ENCODE data around the gene CYP4F11.

The CYP4F11 gene

DNA sequence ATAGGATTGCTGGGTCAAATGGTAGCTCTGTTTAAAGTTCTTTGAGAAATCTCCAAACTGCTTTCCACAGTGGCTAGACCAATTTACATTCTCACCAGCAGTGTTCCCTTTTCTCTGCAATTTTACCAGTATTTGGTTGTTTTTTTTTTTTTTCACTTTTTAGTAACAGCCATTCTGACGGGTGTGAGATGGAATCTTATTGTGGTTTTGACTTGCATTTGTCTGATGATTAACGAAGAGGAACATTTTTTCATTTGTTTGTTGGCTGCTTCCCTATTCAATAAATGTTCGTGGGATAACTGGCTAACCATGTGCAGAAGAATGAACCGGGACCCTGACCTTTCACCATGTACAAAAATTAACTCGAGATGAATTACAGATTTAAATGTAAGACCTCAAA is 67.7 kb downstream of the CYP4F11 start:
- TF ChIP-seq TAF1 (IDR thresholded peaks at IDR 0.05; ENCODE audit: borderline replicate concordance, insufficient read depth, low read length) (no peak), POLR2AphosphoS5 (IDR thresholded peaks at IDR 0.05; ENCODE audit: low read depth, low read length) (no peak), SIN3A (IDR thresholded peaks at IDR 0.05; ENCODE audit: borderline replicate concordance, insufficient read depth, low read length) (no peak), FOXP2 (optimal IDR thresholded peaks at IDR 0.05; ENCODE audit: borderline replicate concordance, extremely low read depth, extremely low read length, insufficient read depth) (no peak)
- TF ChIP-seq, protein P1, sequence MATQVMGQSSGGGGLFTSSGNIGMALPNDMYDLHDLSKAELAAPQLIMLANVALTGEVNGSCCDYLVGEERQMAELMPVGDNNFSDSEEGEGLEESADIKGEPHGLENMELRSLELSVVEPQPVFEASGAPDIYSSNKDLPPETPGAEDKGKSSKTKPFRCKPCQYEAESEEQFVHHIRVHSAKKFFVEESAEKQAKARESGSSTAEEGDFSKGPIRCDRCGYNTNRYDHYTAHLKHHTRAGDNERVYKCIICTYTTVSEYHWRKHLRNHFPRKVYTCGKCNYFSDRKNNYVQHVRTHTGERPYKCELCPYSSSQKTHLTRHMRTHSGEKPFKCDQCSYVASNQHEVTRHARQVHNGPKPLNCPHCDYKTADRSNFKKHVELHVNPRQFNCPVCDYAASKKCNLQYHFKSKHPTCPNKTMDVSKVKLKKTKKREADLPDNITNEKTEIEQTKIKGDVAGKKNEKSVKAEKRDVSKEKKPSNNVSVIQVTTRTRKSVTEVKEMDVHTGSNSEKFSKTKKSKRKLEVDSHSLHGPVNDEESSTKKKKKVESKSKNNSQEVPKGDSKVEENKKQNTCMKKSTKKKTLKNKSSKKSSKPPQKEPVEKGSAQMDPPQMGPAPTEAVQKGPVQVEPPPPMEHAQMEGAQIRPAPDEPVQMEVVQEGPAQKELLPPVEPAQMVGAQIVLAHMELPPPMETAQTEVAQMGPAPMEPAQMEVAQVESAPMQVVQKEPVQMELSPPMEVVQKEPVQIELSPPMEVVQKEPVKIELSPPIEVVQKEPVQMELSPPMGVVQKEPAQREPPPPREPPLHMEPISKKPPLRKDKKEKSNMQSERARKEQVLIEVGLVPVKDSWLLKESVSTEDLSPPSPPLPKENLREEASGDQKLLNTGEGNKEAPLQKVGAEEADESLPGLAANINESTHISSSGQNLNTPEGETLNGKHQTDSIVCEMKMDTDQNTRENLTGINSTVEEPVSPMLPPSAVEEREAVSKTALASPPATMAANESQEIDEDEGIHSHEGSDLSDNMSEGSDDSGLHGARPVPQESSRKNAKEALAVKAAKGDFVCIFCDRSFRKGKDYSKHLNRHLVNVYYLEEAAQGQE (IDR thresholded peaks at IDR 0.05; ENCODE audit: insufficient read depth in 1 of 2, low read depth in 2 of 2, low read length in 2 of 2): no peak

DNA sequence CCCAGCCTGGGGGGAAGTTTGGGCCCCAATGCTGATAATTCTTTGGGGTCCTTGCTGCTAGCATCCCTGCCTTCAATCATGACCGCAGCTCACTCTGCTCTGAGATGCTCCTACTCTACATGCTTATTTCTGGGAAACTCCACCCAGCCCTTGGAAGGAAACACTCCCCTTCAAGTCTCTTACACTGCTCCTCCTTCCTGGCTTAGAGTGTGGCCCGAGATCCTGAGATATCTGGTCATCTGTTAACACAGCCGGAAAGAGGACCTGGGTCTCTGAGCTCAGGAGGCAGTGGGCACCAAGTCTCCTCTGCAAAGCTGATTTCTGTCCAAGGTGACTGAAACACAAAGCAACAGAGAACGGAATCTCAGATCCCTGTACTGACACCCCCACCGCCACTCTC is 69.5 kb downstream of the CYP4F11 start:
- TF ChIP-seq, protein P1 (IDR thresholded peaks at IDR 0.05; ENCODE audit: insufficient read depth in 1 of 2, low read depth in 2 of 2, low read length in 2 of 2): no peak
- TF ChIP-seq TAF1 (IDR thresholded peaks at IDR 0.05; ENCODE audit: borderline replicate concordance, insufficient read depth, low read length) (no peak), FOXP2 (optimal IDR thresholded peaks at IDR 0.05; ENCODE audit: borderline replicate concordance, extremely low read depth, extremely low read length, insufficient read depth) (no peak), POLR2AphosphoS5 (IDR thresholded peaks at IDR 0.05; ENCODE audit: low read depth, low read length) (no peak)

DNA sequence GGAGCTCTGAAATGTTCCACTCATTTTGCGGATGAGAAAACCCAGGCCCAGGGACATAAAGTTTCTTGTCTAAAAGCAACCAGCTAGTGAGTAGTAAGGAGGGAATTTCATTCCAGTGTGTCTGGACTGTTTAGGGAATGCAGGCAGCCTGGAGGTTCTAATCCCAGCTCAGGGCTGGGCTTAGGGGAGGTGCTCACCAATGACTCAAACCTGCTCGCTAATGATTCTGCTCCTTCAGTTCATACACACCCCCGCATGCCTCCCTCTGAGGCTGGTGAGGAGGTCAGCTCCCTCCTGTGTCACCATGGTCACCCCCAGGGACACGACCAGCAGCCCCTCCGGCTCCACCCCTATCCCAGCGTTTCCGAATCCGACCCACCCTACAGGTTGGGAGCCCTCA is 71.1 kb downstream of the CYP4F11 start:
- TF ChIP-seq SIN3A (IDR thresholded peaks at IDR 0.05; ENCODE audit: borderline replicate concordance, insufficient read depth, low read length): no peak
- TF ChIP-seq POLR2AphosphoS5 (IDR thresholded peaks at IDR 0.05; ENCODE audit: low read depth, low read length): no peak
- no peak for TF ChIP-seq FOXP2 (optimal IDR thresholded peaks at IDR 0.05; ENCODE audit: borderline replicate concordance, extremely low read depth, extremely low read length, insufficient read depth)
- TF ChIP-seq TAF1 (IDR thresholded peaks at IDR 0.05; ENCODE audit: borderline replicate concordance, insufficient read depth, low read length): no peak
- TF ChIP-seq, protein P1 (IDR thresholded peaks at IDR 0.05; ENCODE audit: insufficient read depth in 1 of 2, low read depth in 2 of 2, low read length in 2 of 2): no peak

DNA sequence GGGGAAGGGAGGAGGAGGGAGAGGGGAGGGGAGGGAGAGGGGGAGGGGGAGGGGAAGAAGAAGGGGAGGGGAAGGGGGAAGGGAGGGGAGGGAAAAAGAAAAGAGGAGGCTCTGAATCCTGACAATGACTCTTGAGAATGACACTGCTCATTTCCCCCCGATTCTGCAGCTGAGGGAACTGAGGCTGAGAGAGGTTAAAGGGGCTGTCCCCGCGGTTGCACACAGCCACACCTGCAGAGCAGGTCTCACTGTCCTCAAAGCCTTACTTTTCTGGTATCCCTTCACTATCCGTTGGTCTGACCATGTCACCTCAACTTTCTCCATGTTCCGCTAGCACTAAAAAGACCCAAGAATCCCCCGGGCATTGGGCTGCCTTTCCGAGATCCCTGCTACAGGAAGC is 71.9 kb downstream of the CYP4F11 start:
- TF ChIP-seq SIN3A (IDR thresholded peaks at IDR 0.05; ENCODE audit: borderline replicate concordance, insufficient read depth, low read length): no peak
- TF ChIP-seq FOXP2 (optimal IDR thresholded peaks at IDR 0.05; ENCODE audit: borderline replicate concordance, extremely low read depth, extremely low read length, insufficient read depth): no peak

Data from PFSK-1 (cell line).